Measurements from ENCODE around the gene PHPT1. TPM values are rescaled to one million over a fixed set of nuclear protein-coding genes. Genes with fewer than 3 reads are reported as not detected.
"Not testable (repeated sequence)": the region's sequence is repeated elsewhere in the genome, so short reads cannot be mapped to it uniquely, and the experiment has no call there.

Gene PHPT1
- 36.9 TPM for total RNA-seq

DNA sequence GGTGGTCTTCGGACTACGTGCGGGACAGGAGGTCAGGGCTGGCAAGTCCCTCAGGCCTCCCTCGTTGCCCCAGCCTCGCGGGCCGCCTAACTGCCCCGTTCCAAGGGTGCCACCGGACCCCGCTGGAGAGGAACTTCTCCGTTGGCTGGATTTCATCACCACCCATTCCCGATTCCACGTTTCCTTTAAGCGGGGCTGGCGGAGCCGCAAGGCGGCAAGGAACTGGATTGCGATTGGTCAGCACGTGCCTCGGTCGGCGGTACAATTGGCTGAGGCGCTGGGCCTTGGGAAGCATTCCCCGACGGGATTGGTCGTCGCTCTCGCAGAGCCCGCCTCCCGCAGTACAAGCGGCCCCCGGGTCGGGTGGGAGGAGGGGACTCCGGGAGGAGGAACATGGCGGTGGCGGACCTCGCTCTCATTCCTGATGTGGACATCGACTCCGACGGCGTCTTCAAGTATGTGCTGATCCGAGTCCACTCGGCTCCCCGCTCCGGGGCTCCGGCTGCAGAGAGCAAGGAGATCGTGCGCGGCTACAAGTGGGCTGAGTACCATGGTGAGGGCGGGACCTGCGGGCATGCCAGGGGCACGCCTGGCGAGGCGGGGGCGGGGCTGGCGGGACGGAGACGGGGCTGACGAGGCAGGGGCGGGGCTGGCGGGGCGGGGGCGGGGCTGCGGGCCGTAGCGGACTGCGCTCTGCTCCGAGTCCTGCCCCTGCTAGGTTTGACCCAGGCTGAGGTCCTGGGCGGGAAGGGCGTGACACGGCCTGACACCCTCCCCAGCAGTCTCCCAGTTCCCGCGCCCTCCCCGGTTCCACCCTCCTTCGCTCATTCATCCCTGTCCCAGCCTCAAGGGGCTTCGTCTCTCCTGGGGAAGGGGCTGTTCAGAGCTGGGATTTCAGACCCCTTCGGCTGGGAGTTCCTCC, at the start of gene PHPT1:
TSS of gene PHPT1 (plus strand) at position 372 of the 922 bp plus-strand sequence. CDS start at position 394, 22 bp downstream.
- DNase-seq (ENCODE audit: low read depth in 2 of 3, low spot score in 2 of 3) = peak; percentile 90 to 98 (median 97)

DNA sequence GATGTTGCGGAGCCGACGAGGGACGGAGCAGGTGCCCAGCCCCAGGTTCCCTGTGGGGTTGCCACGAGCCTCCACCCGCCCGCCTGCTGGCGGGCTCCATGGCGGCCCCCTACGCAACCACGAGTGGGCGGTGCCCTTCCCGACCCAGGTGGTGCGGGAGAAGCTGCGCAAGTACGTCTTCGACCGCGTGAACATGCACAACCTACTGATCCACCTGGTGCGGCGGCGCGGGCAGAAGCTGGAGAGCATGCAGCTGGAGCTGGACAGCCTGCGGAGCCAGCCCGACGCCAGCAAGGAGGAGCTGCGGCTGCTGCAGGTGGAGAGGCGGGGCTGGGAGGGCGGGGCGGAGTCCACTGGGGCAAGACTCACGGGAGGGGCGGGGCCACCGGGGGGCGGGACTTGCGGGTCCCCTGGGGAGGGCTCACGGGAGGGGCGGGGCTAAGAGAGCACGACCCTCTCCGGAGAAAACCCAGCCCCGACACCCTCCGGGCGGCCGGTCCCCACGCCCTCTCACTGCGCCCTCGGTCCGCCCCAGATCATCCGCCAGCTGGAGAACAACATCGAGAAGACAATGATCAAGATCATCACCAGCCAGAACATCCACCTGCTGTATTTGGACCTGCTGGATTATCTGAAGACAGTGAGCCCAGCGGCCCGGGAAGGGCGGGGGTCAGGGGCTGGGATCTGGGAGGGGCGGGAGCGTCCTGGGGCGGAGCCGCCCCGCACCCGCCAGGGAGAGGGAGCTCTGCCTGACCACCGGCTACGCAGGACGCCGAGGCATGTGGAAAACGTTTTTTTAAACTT, 49.2 kb upstream of the PHPT1 start:
- peak; percentile 71 to 92 (median 92) for DNase-seq (ENCODE audit: low read depth in 2 of 3, low spot score in 2 of 3)

DNA sequence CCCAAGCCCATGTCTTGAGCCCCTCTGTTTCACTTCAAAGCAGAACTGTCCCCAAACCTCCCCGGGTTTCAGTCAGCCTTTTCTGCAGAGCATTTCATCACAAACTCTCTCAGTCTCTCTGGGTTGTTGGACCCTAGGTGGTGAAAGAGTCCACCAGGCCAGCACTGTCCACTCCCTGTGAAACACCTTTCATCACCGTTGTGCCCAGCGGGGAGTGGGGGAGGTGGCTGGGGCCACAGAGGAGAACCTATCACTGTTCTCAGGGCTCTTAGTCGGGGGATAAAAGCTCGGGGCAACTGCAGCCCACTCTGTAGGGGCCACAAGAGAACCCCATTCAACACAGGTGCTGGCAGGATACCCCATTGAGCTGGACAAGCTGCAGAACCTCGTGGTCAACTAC, 46.9 kb upstream of the PHPT1 start:
- DNase-seq (ENCODE audit: low read depth in 2 of 3, low spot score in 2 of 3) = no peak

DNA sequence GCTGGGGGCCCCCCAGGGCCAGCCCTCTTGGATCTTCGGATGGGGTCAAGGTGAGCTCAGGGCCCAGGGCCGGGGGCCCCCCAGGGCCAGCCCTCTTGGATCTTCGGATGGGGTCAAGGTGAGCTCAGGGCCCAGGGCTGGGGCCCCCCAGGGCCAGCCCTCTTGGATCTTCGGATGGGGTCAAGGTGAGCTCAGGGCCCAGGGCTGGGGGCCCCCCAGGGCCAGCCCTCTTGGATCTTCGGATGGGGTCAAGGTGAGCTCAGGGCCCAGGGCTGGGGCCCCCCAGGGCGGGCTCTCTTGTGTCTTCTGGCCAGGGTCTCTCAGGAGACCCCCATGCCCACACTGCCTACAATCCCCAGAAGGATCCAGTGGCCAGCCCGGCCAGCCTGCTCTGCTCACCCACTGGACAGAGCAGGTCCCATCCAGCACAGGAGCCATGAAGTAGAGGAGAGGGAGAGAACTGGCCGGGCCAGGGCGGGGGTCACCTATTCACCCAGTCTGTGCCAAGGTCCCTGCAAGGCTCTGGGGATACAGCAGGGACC, 46.1 kb upstream of the PHPT1 start:
- not testable (repeated sequence) for DNase-seq (ENCODE audit: low read depth in 2 of 3, low spot score in 2 of 3)

DNA sequence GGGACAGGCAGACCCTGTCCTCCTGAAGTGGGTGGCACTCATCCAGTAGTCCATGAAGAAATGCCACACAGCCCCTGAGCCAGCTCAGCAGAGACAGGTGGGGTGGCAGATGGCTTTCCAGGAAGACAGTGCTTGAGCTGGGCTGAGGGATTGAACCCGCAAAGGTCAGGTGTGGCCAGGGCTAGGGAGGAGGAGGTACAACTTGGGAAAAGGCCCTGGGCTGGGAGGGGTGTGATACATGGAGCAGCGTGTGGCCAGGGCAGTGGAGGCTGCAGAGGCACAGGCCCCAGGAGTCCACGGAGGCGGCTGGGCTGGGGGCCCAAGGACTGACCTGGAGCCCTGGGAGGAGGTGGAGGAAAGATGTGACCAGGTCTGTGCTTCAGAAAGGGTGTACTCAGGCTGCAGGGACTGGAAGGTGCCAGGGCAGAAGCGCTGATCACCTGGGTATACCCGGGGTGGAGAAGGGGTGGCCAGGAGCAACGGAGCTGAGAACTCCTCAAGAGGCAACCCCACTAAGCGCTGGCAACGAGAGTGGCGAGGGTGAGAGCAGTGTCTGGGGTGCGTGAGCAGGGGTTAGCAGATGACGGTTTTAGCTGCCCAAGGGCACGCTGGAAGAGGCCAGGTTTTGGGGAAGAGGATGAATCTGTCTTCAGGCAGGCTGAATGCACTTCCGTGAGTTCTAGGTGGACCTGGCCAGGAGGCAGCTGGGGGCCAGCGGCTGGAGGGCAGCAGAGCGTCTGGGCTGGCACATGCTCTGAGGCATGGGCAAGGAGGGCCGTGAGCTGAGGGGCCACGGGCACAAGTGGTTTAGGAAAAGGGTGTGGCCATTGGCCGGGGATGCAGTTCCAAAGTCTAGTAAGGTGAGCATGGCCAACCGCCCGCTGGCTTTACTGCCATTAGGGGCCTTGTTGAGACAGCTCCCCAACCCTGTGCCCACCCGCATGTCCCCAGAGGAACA, 45.4 kb upstream of the PHPT1 start:
- no peak for DNase-seq (ENCODE audit: low read depth in 2 of 3, low spot score in 2 of 3)

DNA sequence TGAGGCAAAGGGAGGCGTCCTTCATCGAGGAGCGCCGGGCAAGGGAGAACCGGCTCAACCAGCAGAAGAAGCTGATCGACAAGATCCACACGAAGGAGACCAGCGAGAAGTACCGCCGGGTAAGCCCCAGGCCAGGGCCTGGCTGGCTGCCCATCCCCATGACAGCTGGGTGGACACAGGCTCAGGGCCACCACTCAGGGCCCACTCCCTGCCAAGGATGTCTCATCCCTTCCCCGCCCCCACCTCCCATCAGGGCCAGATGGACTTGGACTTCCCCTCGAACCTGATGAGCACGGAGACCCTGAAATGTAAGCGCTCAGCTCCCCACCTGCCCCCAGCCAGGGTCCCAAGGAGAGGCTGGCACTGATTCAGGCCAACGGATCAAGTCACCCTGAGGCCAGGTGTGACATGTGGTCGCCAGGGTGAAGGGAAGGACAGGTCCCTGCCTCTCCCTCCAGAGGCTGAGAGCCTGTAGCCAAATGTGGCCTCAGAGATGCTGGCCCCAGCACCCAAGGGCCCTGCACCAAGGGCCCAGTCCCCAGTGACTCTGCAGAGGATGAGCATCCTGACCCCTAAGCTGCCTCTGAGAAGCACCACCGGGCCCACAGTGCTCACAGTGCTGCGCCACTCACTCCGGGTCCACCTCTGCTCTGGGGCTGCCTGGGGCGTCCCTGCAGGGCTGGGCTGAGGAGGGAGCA, 44.6 kb upstream of the PHPT1 start:
- no peak for DNase-seq (ENCODE audit: low read depth in 2 of 3, low spot score in 2 of 3)

DNA sequence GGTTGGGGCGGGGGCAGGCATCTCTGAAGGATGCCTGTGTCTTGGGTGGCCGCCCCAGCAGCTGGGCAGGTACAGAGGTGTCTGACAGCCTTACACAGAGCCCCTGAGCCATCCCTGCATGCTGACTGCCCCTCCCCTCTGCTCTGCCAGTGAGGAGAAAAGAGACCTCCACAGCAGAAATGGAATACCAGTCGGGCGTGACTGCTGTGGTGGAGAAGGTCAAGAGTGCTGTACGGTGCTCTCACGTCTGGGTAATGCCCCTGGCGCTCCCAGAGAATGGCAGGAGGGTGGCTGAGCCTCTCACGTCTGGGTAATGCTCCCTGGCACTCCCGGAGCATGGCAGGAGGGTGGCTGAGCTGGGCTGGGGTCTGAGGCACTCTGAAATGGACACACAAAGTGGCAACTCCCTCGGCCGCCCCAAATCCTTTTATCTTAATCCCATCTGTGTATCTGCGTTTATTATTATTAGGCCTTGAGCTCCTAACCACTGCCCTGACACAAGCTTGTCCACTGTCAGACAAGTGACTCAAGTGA, 43.9 kb upstream of the PHPT1 start:
- no peak for DNase-seq (ENCODE audit: low read depth in 2 of 3, low spot score in 2 of 3)

DNA sequence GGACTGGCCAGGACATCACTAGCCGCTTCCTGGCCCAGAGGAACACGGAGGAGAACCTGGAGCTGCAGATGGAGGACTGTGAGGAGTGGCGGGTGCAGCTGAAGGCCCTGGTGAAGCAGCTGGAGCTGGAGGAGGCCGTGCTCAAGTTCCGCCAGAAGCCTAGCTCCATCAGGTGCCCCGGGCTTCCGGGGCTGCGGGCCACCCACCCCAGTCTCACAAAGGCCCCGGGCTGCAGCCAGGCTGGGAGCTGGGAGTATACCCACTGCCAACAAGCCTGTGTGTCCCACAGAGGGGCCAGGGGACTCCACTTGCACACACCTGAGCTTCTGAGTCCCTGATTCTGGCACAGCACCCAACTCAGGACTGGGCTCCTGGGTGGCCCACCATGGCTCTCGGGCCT, 43.1 kb upstream of the PHPT1 start:
- DNase-seq (ENCODE audit: low read depth in 2 of 3, low spot score in 2 of 3) = no peak

DNA sequence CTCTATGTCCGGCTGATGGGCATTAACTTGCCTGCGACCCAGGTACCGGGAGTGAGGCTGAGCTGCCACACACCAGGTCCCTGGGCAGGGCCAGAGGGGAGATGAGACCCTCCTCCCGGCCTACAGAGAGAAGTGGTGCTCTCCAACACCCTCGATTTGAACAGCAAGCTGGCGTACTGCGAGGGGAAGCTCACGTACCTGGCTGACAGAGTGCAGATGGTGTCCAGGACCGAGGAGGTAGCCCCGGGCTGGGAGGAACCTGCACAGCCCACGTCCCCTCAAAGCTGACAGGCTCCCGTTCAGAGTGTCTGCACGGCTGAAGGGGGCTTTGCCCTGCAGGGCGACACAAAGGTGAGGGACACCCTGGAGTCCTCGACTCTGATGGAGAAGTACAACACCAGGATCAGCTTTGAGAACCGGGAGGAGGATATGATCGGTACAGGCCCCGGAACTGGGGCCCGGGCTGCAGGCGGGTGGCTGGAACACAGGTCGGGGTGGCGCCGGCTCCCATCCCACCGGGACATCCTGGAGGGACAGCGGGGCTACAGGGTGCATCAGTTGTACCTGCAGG, 42.5 kb upstream of the PHPT1 start:
- DNase-seq (ENCODE audit: low read depth in 2 of 3, low spot score in 2 of 3) = no peak

DNA sequence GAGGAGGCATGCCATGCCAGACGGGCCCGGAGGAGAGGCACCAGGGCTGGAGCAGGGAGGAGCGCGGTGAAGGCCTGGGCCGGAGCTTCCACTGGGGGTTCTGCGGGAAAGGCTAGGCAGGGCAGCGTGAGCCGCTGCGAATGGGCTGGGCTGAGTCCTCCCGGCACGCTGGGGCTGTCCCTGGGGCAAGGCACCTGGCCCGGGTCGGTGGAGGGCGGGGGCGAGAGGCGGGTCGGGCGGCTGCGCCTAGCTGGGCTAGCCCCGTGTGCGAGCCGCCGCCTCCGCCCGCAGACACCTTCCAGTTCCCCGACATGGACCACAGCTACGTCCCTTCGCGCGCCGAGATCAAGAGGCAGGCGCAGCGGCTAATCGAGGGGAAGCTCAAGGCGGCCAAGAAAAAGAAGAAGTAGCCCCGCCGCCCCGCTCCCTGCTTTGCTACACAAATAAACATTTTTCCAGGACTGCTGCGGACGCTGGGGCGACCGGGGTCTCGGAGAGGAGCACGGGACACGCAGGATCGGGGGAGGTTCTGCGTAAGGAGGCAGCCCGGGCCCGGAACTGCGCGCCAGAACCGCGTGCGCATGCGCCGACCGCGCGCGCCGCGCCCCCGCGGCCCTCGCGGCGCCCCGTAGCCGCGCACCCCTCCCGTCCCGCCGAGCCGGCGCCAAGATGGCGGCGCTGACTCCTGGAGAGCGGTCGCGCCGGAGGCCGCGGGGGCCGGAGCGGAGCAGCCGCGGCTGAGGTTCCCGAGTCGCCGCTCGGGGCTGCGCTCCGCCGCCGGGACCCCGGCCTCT, 41.7 kb upstream of the PHPT1 start, which contains the start of gene RABL6:
TSS of gene RABL6 (plus strand) at position 668 of the 794 bp plus-strand sequence. CDS start 249 bp downstream, outside the sequence.
- peak; percentile 83 to 91 (median 85) for DNase-seq (ENCODE audit: low read depth in 2 of 3, low spot score in 2 of 3)

DNA sequence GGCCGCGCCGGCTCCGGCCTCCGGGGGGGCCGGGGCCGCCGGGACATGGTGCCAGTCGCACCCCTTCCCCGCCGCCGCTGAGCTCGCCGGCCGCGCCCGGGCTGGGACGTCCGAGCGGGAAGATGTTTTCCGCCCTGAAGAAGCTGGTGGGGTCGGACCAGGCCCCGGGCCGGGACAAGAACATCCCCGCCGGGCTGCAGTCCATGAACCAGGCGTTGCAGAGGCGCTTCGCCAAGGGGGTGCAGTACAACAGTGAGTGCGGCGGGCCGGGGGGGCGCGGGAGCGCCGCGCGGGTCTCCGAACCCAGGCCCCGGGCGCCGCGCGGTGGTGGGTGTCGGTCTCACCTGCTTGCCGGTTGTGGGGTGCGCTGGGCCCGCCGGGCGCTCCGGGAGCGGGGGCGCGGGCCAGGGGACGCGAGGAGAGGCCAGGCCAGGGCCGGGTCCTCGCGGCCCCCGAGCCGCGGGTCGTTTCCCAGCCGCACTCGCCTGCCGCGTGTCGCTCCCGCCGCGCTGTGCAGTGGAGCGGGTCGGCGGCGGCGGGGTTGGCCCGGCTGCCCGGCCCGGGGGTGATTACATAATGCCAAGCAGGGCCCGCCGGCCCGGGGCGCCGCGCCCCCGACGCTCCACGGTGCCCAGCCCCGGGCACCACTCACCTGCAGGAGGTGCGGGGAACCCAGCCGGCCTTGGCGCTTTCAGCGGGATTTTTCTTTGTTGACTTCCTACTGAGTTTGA, 41.0 kb upstream of the PHPT1 start:
- peak in 2 of 3 donors; percentile 24 to 50 for DNase-seq (ENCODE audit: low read depth in 2 of 3, low spot score in 2 of 3)

DNA sequence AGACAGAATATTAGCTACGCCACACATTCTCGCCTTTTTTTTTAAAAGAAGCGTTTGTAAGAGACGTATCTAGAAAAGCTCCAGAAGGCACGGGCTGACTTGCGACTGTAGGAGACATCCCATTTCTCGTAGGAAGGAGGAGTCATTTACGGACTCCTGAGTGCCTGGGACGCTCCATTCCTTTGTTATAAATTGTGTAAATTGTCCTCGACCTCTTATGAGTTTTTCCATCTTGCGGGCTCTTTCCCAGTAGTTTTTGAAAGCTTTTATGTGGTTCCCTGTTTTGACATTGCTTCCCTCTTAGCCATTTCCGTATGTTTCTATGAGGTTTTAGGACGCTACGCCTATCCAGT, 40.4 kb upstream of the PHPT1 start:
- no peak for DNase-seq (ENCODE audit: low read depth in 2 of 3, low spot score in 2 of 3)

DNA sequence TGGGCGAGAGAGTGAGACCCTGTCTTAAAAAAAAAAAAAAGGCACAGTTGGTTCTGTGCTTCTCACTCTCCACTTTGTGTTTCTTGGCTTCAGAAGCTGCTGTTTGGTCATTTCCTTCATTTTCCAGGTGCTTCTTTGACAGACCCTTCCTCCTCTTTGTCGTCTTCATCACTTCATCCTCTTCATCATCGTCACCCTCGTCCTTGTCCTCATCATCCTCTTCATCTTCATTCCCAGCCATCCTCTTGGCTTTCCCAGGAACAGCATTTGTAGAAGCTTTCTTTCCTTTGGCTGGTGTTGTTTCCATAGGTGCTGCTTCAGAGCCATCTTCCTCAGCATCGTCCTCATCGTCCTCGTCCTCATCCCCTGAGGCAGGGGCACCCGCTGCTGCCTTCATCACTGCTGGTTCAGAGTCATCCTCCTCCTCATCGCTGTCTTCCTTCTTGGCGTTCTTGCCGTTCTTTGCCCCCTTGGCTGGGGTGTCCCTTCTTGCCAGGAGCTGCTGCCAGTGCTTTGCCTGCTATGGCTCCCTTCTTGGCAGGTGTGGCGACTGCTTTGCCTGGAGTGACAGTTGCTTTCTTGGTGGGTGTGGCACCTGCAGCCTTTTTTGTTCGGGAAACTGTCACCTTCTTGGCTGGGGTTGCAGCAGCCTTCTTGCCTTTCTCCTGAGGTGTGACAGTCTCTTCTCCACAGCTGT, 34.3 kb upstream of the PHPT1 start:
- DNase-seq (ENCODE audit: low read depth in 2 of 3, low spot score in 2 of 3) = no peak

DNA sequence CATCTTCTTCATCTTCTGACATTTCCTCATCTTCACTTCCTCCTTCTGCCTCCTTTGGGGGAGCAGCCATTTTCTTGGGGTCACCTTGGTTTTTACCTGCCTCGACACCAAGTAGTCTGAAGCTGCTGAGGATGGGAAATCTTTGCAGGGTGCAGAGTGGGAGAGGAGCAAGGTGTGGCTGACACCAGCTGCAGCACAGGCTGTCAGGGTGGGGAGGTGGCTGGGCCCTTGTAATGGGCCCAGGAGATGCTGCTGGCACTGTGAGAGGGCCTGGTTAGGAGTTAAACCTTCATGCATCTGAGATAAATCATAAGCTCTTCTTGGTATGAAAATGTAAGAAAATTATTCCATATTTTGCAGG, 33.8 kb upstream of the PHPT1 start:
- no peak for DNase-seq (ENCODE audit: low read depth in 2 of 3, low spot score in 2 of 3)

DNA sequence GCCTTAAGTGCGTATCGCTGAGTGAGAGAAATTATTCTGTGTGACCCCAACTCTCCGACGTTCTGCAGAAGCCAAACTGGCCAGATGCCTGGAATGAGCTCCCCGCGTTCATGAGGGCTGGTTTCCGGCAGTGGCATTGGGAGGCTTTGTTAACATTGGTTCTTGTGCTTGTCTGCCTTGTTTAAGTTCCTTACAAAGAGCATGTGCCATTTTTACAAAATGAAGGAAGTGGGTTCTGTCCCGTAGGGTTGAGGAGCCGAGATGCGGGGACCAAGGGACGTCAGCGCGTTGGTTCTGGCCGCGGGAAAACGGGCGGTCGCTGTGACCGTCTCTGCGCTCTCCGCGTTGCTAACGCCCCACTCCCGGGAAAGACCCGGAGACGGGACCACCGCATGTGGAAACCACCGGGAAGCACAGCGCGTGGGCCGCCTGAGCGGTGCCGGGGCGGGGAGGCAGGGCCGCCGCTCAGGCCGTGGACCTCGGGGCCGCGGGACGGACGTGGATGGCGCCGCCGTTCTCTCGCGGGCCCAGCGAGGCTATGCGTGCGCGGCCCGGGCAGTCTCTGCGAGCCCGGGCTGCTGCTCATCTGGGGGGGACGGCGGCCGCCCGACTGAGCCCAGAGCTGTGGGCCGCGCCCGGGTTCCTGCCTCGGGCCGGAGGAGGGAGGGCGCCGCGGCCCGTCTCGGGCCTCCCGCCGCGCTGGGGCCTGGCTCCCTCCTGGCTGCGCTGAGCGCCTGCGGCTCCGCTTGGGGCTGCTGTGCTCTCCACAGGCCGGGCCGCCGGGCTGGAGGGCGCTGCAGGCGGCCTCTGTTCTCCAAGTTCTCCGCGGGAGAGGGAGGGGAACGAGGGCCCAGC, 28.0 kb upstream of the PHPT1 start:
- peak in 1 of 3 donors; percentile 29 for DNase-seq (ENCODE audit: low read depth in 2 of 3, low spot score in 2 of 3)

Measured in hematopoietic multipotent progenitor cell (in vitro differentiated cells).